Activated gamma-delta T cell treated with anti-CD3 and anti-CD28 coated beads, Interleukin-2, amount 50 U/mL, for 16 hours (primary cell): ENCODE measurements around the gene B3GNT7.
A peak's percentile ranks its signal among the peaks of the same experiment; 100 is the strongest.
"Not testable (repeated sequence)": the region's sequence is repeated elsewhere in the genome, so short reads cannot be mapped to it uniquely, and the experiment has no call there.

Source experiments
- DNase-seq: peaks from one replicate; pipeline ENCODE4 v3.0.0-alpha.2; 2020; ENCODE audit warnings: low read depth

Gene B3GNT7

GRCh38 chr2:231425811-231426703 lies 30.5 kb downstream of the B3GNT7 start:
- DNase-seq: peak; percentile 71

- no peak for DNase-seq
Measured at GRCh38 chr2:231427116-231427515, 31.6 kb downstream of the B3GNT7 start.

- DNase-seq: no peak
Measured at GRCh38 chr2:231429152-231429551, 33.6 kb downstream of the B3GNT7 start.

GRCh38 chr2:231429901-231430300 lies 34.4 kb downstream of the B3GNT7 start:
- DNase-seq: no peak

- not testable (repeated sequence) for DNase-seq
Measured at GRCh38 chr2:231430437-231430836, 34.9 kb downstream of the B3GNT7 start.

GRCh38 chr2:231431606-231432005 lies 36.1 kb downstream of the B3GNT7 start:
- no peak for DNase-seq

GRCh38 chr2:231433990-231434389 lies 38.5 kb downstream of the B3GNT7 start:
- DNase-seq: no peak

- DNase-seq: no peak
Measured at GRCh38 chr2:231436957-231437356, 41.4 kb downstream of the B3GNT7 start.

GRCh38 chr2:231449503-231450054 lies 54.1 kb downstream of the B3GNT7 start:
- no peak for DNase-seq

- no peak for DNase-seq
Measured at GRCh38 chr2:231450548-231450989, 55.1 kb downstream of the B3GNT7 start.
